HepG2 (cell line): ENCODE data around the gene CYB561.

ENCODE experiments used
- ETV6 ChIP-seq: sonication (generic); formaldehyde crosslinking; conservative IDR thresholded peaks from 2 replicates; pipeline ENCODE4 v1.4.0; 2020; ENCODE audit warnings: missing genetic modification reagents
- KDM4B ChIP-seq: sonication (generic); formaldehyde crosslinking; IDR thresholded peaks from 2 replicates; pipeline ENCODE4 v1.4.0; 2020; ENCODE audit warnings: missing genetic modification reagents
- PRDM4 ChIP-seq: sonication (generic); formaldehyde crosslinking; IDR thresholded peaks from 2 replicates; pipeline ENCODE4 v1.9.0; 2021; ENCODE audit warnings: missing genetic modification reagents, borderline replicate concordance
- SMAD3 ChIP-seq: sonication (generic); formaldehyde crosslinking; IDR thresholded peaks from 2 replicates; pipeline ENCODE4 v1.4.0; 2020; ENCODE audit warnings: missing genetic modification reagents
- ZNF274 ChIP-seq: sonication (generic); formaldehyde crosslinking; IDR thresholded peaks from 2 replicates; pipeline ENCODE4 v1.5.1; 2020; ENCODE audit warnings: mild to moderate bottlenecking, missing genetic modification reagents
- ZNF572 ChIP-seq: sonication (generic); formaldehyde crosslinking; IDR thresholded peaks from 2 replicates; pipeline ENCODE4 v1.5.1; 2020; ENCODE audit warnings: mild to moderate bottlenecking, missing genetic modification reagents
- ZNF788 ChIP-seq: sonication (generic); formaldehyde crosslinking; IDR thresholded peaks from 2 replicates; pipeline ENCODE4 v1.5.0; 2020; ENCODE audit warnings: mild to moderate bottlenecking, missing genetic modification reagents, borderline replicate concordance
- ZZZ3 ChIP-seq: sonication (generic); formaldehyde crosslinking; IDR thresholded peaks from 2 replicates; pipeline ENCODE4 v1.4.0; 2020; ENCODE audit warnings: missing genetic modification reagents, mild to moderate bottlenecking, borderline replicate concordance
- TF ChIP-seq, protein P1 (sequence below): sonication (generic); formaldehyde crosslinking; IDR thresholded peaks from 2 replicates; pipeline ENCODE4 v1.5.0; 2020; ENCODE audit warnings: mild to moderate bottlenecking, missing genetic modification reagents, moderate library complexity
- TF ChIP-seq, protein P2 (sequence below): sonication (generic); formaldehyde crosslinking; IDR thresholded peaks from 2 replicates; pipeline ENCODE4 v1.8.1; 2022; ENCODE audit warnings: mild to moderate bottlenecking, missing genetic modification reagents
- TF ChIP-seq, protein P3 (sequence below): sonication (generic); formaldehyde crosslinking; IDR thresholded peaks from 2 replicates; pipeline ENCODE4 v1.4.0; 2020; ENCODE audit warnings: missing genetic modification reagents, mild to moderate bottlenecking, borderline replicate concordance

- no peak for TF ChIP-seq KDM4B (CRISPR knock-in tag)
- TF ChIP-seq ZNF788 (CRISPR knock-in tag) = no peak
- TF ChIP-seq ZNF572 = no peak
- TF ChIP-seq ZZZ3 (CRISPR knock-in tag) = no peak
- no peak for TF ChIP-seq PRDM4 (CRISPR knock-in tag)
- TF ChIP-seq, protein P1, sequence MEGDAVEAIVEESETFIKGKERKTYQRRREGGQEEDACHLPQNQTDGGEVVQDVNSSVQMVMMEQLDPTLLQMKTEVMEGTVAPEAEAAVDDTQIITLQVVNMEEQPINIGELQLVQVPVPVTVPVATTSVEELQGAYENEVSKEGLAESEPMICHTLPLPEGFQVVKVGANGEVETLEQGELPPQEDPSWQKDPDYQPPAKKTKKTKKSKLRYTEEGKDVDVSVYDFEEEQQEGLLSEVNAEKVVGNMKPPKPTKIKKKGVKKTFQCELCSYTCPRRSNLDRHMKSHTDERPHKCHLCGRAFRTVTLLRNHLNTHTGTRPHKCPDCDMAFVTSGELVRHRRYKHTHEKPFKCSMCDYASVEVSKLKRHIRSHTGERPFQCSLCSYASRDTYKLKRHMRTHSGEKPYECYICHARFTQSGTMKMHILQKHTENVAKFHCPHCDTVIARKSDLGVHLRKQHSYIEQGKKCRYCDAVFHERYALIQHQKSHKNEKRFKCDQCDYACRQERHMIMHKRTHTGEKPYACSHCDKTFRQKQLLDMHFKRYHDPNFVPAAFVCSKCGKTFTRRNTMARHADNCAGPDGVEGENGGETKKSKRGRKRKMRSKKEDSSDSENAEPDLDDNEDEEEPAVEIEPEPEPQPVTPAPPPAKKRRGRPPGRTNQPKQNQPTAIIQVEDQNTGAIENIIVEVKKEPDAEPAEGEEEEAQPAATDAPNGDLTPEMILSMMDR (CRISPR knock-in tag) = no peak
- TF ChIP-seq SMAD3 (CRISPR knock-in tag) = no peak
- no peak for TF ChIP-seq ETV6 (CRISPR knock-in tag)
- TF ChIP-seq, protein P2, sequence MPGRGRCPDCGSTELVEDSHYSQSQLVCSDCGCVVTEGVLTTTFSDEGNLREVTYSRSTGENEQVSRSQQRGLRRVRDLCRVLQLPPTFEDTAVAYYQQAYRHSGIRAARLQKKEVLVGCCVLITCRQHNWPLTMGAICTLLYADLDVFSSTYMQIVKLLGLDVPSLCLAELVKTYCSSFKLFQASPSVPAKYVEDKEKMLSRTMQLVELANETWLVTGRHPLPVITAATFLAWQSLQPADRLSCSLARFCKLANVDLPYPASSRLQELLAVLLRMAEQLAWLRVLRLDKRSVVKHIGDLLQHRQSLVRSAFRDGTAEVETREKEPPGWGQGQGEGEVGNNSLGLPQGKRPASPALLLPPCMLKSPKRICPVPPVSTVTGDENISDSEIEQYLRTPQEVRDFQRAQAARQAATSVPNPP = no peak
- TF ChIP-seq, protein P3, sequence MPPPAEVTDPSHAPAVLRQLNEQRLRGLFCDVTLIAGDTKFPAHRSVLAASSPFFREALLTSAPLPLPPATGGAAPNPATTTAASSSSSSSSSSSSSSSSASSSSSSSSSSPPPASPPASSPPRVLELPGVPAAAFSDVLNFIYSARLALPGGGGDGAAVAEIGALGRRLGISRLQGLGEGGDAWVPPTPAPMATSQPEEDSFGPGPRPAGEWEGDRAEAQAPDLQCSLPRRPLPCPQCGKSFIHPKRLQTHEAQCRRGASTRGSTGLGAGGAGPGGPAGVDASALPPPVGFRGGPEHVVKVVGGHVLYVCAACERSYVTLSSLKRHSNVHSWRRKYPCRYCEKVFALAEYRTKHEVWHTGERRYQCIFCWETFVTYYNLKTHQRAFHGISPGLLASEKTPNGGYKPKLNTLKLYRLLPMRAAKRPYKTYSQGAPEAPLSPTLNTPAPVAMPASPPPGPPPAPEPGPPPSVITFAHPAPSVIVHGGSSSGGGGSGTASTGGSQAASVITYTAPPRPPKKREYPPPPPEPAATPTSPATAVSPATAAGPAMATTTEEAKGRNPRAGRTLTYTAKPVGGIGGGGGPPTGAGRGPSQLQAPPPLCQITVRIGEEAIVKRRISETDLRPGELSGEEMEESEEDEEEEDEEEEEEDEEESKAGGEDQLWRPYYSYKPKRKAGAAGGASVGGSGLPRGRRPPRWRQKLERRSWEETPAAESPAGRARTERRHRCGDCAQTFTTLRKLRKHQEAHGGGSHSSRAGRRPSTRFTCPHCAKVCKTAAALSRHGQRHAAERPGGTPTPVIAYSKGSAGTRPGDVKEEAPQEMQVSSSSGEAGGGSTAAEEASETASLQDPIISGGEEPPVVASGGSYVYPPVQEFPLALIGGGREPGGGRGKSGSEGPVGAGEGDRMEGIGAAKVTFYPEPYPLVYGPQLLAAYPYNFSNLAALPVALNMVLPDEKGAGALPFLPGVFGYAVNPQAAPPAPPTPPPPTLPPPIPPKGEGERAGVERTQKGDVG (CRISPR knock-in tag) = no peak
- no peak for TF ChIP-seq ZNF274 (CRISPR knock-in tag)
Observed at GRCh38 chr17:63446753-63447470, 806 bp upstream of the CYB561 start.
